ENCODE results near the gene STK35. TPM values are rescaled to one million over a fixed set of nuclear protein-coding genes. Genes with fewer than 3 reads are reported as not detected.

The STK35 gene
- total and polyA plus RNA-seq, 2 of the 8 experiments (the other 6 are each of a cell fraction or from before 2014, with no cell fraction given): 24.9 to 45.0 TPM

DNA sequence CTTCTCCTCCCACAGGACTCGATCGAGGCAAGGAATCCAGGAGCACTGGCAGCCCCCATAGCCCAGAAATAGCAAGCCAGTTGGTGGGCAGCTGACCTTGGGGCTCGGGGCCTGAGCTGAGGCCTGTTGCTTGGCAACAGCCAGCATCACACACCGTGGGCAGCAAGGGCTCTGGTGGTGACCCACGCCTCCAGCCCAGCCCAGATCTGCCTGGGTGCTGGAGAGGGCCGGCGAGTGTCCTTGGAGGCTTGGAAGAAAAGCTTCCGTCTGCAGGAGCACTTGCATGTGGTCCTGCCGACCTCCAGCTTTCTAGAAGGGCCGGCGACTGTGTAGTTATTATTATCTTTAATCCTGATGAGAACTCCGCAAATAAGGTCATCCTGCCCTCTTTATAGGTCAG is 67.3 kb downstream of the STK35 start:
- no peak for FAIRE-seq
- Histone ChIP-seq H4K8ac (ENCODE audit: extremely low read depth, insufficient read depth, low read length) (no peak overlapping the region), H2AK5ac (ENCODE audit: low read depth, low read length) (no peak overlapping the region), H3K27me3 (replicated peaks in 1 of 4; ENCODE audit: control insufficient read depth in 3 of 4, extremely low read depth in 1 of 4, insufficient read depth in 3 of 4, low read length in 3 of 4) (no peaks in the 10 kb centered on the region; a peak in 1 of 7 replicates), H2BK5ac (ENCODE audit: low read depth, low read length) (no peak overlapping the region), H4K5ac (ENCODE audit: insufficient read length, low read depth, low read length) (no peak overlapping the region), H4K91ac (replicated peaks; ENCODE audit: insufficient read length, low read length) (no peak overlapping the region), H3K56ac (replicated peaks; ENCODE audit: insufficient read length, low read depth, low read length) (no peak overlapping the region), H3K4me3 (ENCODE audit: extremely low read depth in 1 of 4, insufficient read depth in 2 of 4, low read depth in 3 of 4, low read length in 4 of 4) (no peak overlapping the region), H3K4me1 (replicated peaks in 1 of 4; ENCODE audit: control insufficient read depth in 3 of 4, insufficient read depth in 4 of 4, low read length in 3 of 4) (no peaks in the 10 kb centered on the region; a peak in 1 of 7 replicates), H2BK120ac (replicated peaks; ENCODE audit: low read depth, low read length) (no peak overlapping the region), H3K79me2 (ENCODE audit: control insufficient read depth in 1 of 2, insufficient read depth in 2 of 2, low read length in 2 of 2) (no peaks in the 10 kb centered on the region), H3K4ac (replicated peaks; ENCODE audit: insufficient read length, low read depth, low read length) (no peak overlapping the region), H3K27ac (ENCODE audit: low read depth, low read length) (no peak overlapping the region), H3K9me3 (ENCODE audit: insufficient read depth in 2 of 2, low read depth in 1 of 2, low read length in 1 of 2) (no peaks in the 10 kb centered on the region), H3K23me2 (ENCODE audit: low read depth, low read length) (no peaks in the 10 kb centered on the region), H2BK12ac (ENCODE audit: low read depth, low read length) (no peak overlapping the region), H2BK15ac (ENCODE audit: low read length) (no peak overlapping the region), H3K36me3 (ENCODE audit: control insufficient read depth in 2 of 4, insufficient read depth in 4 of 4, low read length in 3 of 4) (no peaks in the 10 kb centered on the region), H4K20me1 (replicated peaks in 1 of 2; ENCODE audit: control insufficient read depth in 1 of 2, insufficient read depth in 2 of 2, low read length in 2 of 2) (peaks cover 0 to 1% of the 10 kb centered on the region in 2 experiments), H3K9ac (replicated peaks in 1 of 4; ENCODE audit: extremely low read depth in 1 of 4, low read depth in 3 of 4, low read length in 3 of 4) (no peak overlapping the region), H2AFZ (ENCODE audit: low read length) (no peak overlapping the region), H3K23ac (ENCODE audit: insufficient read length) (no peak overlapping the region), H3K79me1 (ENCODE audit: low read depth, low read length) (no peaks in the 10 kb centered on the region), H3K4me2 (ENCODE audit: insufficient read depth in 1 of 2, low read depth in 2 of 2, low read length in 2 of 2) (no peak overlapping the region), H3K18ac (ENCODE audit: extremely low read depth, low read length) (no peak overlapping the region), H2BK20ac (ENCODE audit: low read length) (no peak overlapping the region), H3K14ac (ENCODE audit: insufficient read length) (no peak overlapping the region)
- ChIA-PET POLR2A (ENCODE audit: partially characterized antibody) (no interaction called here), CTCF (ENCODE audit: partially characterized antibody) (interaction anchor here (0.6 to 0.8 kb wide), 2 partner anchors 22 to 162 kb away, joined by 3 to 5 read pairs; no protein-coding TSS in a partner anchor)
- TF ChIP-seq GTF2F1 (IDR thresholded peaks at IDR 0.05; ENCODE audit: borderline replicate concordance, low read depth, low read length): no peak
- no peak for TF ChIP-seq SIN3A (conservative IDR thresholded peaks at IDR 0.05 in 1 of 2, IDR thresholded peaks at IDR 0.05 in 1 of 2; ENCODE audit: low read depth in 1 of 2, low read length in 2 of 2)
- TF ChIP-seq GABPA (IDR thresholded peaks at IDR 0.05; ENCODE audit: borderline replicate concordance, insufficient read depth, low read length): no peak
- TF ChIP-seq RAD21 (IDR thresholded peaks at IDR 0.05 in 1 of 2, conservative IDR thresholded peaks at IDR 0.05 in 1 of 2; ENCODE audit: low read depth in 2 of 2, low read length in 2 of 2): no peak
- no peak for TF ChIP-seq BACH1 (IDR thresholded peaks at IDR 0.05; ENCODE audit: low read length)
- no peak for TF ChIP-seq PHF8 (conservative IDR thresholded peaks at IDR 0.05; ENCODE audit: low read depth, low read length)
- no peak for TF ChIP-seq RNF2 (IDR thresholded peaks at IDR 0.05; ENCODE audit: borderline replicate concordance, low read depth, low read length, missing control alignments, poor library complexity, severe bottlenecking)
- no peak for TF ChIP-seq NRF1 (IDR thresholded peaks at IDR 0.05; ENCODE audit: low read depth, low read length)
- no peak for TF ChIP-seq CBX8 (IDR thresholded peaks at IDR 0.05; ENCODE audit: borderline replicate concordance, low read depth, low read length)
- TF ChIP-seq KDM1A (IDR thresholded peaks at IDR 0.05; ENCODE audit: borderline replicate concordance, low read length): no peak
- no peak for TF ChIP-seq EGR1 (IDR thresholded peaks at IDR 0.05; ENCODE audit: borderline replicate concordance, low read depth, low read length)
- WGBS, 2 experiments (ENCODE audit: extremely low coverage in 1 of 2, insufficient coverage in 1 of 2, insufficient read length in 1 of 2, insufficient replicate concordance in 2 of 2, low coverage in 1 of 2, low lambda C conversion rate in 2 of 2, missing lambda C conversion rate in 1 of 2): 78% methylated on average over 12 of the region's 12 CpGs; no CpG with 5 or more reads in 1 of the 2 experiments
- no peak for DNase-seq (ENCODE audit: low read depth in 1 of 2, low spot score in 2 of 2)
